Measurements from ENCODE around the gene DHTKD1. TPM values are rescaled to one million over a fixed set of nuclear protein-coding genes. Genes with fewer than 3 reads are reported as not detected.
"Not testable (repeated sequence)": the region's sequence is repeated elsewhere in the genome, so short reads cannot be mapped to it uniquely, and the experiment has no call there.

The DHTKD1 gene
- total RNA-seq, 1 experiment from 2014 or later: 8.1 TPM

- H3K79me2 ChIP-seq (ENCODE audit: low read length): no peaks in the 10 kb centered on the region
- H2AFZ ChIP-seq (ENCODE audit: low read length): no peak overlapping the region
- no peak overlapping the region for H3K4me3 ChIP-seq (ENCODE audit: low read length)
- no peaks in the 10 kb centered on the region for H3K27me3 ChIP-seq (ENCODE audit: low read length)
- no peak overlapping the region for H3K27ac ChIP-seq (ENCODE audit: low read length)
- BruUV-seq (replicated peaks): no TSS peak
- ATAC-seq (no peak), DNase-seq (no peak)
- H3F3A ChIP-seq (ENCODE audit: low read length, unreplicated experiment): no peaks in the 10 kb centered on the region
- no peak overlapping the region for H3K9ac ChIP-seq (ENCODE audit: low read length)
- intact Hi-C loops (cut with micrococcal nuclease): no loop called here
- no peak overlapping the region for H3K4me2 ChIP-seq (ENCODE audit: low read length)
- TF ChIP-seq EZH2phosphoT487 (IDR thresholded peaks at IDR 0.05; ENCODE audit: borderline replicate concordance, low read length) (no peak), CTCF (conservative IDR thresholded peaks at IDR 0.05; ENCODE audit: low read depth, low read length) (no peak), EZH2 (IDR thresholded peaks at IDR 0.05; ENCODE audit: low read length, unreplicated experiment) (no peak)
- peaks cover 7% of the 10 kb centered on the region; the same call in 1 of the 2 replicates for H3K4me1 ChIP-seq (ENCODE audit: insufficient read depth, low read length)
- H4K20me1 ChIP-seq (ENCODE audit: low read length): no peaks in the 10 kb centered on the region
- H3K36me3 ChIP-seq (ENCODE audit: low read depth, low read length): no peaks in the 10 kb centered on the region
- no peaks in the 10 kb centered on the region for H3K9me3 ChIP-seq (ENCODE audit: low read length)
- CTCF ChIA-PET: no interaction called here
- POLR2A ChIA-PET (ENCODE audit: unreplicated experiment): no interaction called here
- no peaks in the 10 kb centered on the region for H3K9me2 ChIP-seq (replicated peaks; ENCODE audit: low read length)
Measured at GRCh38 chr10:12063483-12063818, 5.3 kb upstream of the DHTKD1 start.

GRCh38 chr10:12067336-12067735 lies 1.4 kb upstream of the DHTKD1 start:
- Histone ChIP-seq H3K9ac (ENCODE audit: low read length) (no peak overlapping the region), H3K4me1 (ENCODE audit: insufficient read depth, low read length) (peaks cover 7% of the 10 kb centered on the region; the same call in 1 of the 2 replicates), H3F3A (ENCODE audit: low read length, unreplicated experiment) (no peaks in the 10 kb centered on the region), H3K36me3 (ENCODE audit: low read depth, low read length) (no peaks in the 10 kb centered on the region), H2AFZ (ENCODE audit: low read length) (peak overlapping the region; percentile 20; the same call in 1 of the 2 replicates), H4K20me1 (ENCODE audit: low read length) (no peaks in the 10 kb centered on the region), H3K9me3 (ENCODE audit: low read length) (no peaks in the 10 kb centered on the region), H3K4me3 (ENCODE audit: low read length) (no peak overlapping the region), H3K79me2 (ENCODE audit: low read length) (peaks cover 16% of the 10 kb centered on the region), H3K27me3 (ENCODE audit: low read length) (no peaks in the 10 kb centered on the region), H3K9me2 (replicated peaks; ENCODE audit: low read length) (no peaks in the 10 kb centered on the region), H3K27ac (ENCODE audit: low read length) (peak overlapping the region; percentile 23; the same call in 1 of the 2 replicates), H3K4me2 (ENCODE audit: low read length) (peak overlapping the region; percentile 28; the same call in 1 of the 2 replicates)
- DNase-seq: peak; percentile 62
- intact Hi-C loops (cut with micrococcal nuclease): loop anchor here (1.0 kb wide), 1 partner anchor 24 kb away; no protein-coding TSS in a partner anchor
- CTCF ChIA-PET: no interaction called here
- ATAC-seq: peak; percentile 39
- POLR2A ChIA-PET (ENCODE audit: unreplicated experiment): no interaction called here
- no TSS peak for BruUV-seq (replicated peaks)
- no peak for TF ChIP-seq CTCF (conservative IDR thresholded peaks at IDR 0.05; ENCODE audit: low read depth, low read length)
- TF ChIP-seq EZH2 (IDR thresholded peaks at IDR 0.05; ENCODE audit: low read length, unreplicated experiment): no peak
- TF ChIP-seq EZH2phosphoT487 (IDR thresholded peaks at IDR 0.05; ENCODE audit: borderline replicate concordance, low read length): no peak

GRCh38 chr10:12071441-12071840 lies 2.7 kb downstream of the DHTKD1 start:
- intact Hi-C loops (cut with micrococcal nuclease); H3K9ac ChIP-seq (ENCODE audit: low read length); H3K4me2 ChIP-seq (ENCODE audit: low read length); H3K4me3 ChIP-seq (ENCODE audit: low read length); H3K27ac ChIP-seq (ENCODE audit: low read length); H4K20me1 ChIP-seq (ENCODE audit: low read length); H3F3A ChIP-seq (ENCODE audit: low read length, unreplicated experiment); ATAC-seq; CTCF ChIA-PET; H2AFZ ChIP-seq (ENCODE audit: low read length); H3K9me3 ChIP-seq (ENCODE audit: low read length); H3K4me1 ChIP-seq (ENCODE audit: insufficient read depth, low read length); POLR2A ChIA-PET (ENCODE audit: unreplicated experiment); BruUV-seq (replicated peaks); H3K36me3 ChIP-seq (ENCODE audit: low read depth, low read length); DNase-seq; H3K27me3 ChIP-seq (ENCODE audit: low read length); H3K9me2 ChIP-seq (replicated peaks; ENCODE audit: low read length): not testable (repeated sequence)
- peaks cover 16% of the 10 kb centered on the region for H3K79me2 ChIP-seq (ENCODE audit: low read length)
